GM18498 (cell line): ENCODE results near the gene PLXNA1.

Source experiments
- ATAC-seq: cut with Tn5 transposase; IDR thresholded peaks from one replicate; pipeline ENCODE4 v1.9.1; 2021; ENCODE audit warnings: mild to moderate bottlenecking, moderate library complexity; ENCODE audit not compliant: unreplicated experiment

PLXNA1 gene

GRCh38 chr3:126986001-126986400 is 3.1 kb downstream of the PLXNA1 start:
- no peak for ATAC-seq

DNA sequence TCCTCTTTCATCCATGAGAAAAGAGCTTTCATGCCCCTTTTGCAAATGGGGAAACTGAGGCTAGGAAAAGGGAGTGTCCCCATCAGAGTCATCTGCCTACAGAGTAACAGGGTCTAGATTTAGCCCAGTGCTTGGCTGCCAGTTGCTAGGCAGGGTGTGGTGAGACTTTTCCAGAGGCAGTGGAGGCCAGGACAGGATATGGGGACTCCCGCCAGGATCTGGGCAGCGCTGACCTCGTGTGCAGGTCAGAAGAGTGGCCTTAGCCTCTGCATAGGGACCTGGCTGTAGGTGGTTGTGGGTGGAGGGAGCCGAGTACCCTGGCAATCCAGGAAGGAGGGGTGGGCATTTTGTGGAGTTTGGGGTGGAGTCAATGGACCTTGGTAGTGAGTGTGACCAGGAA is 4.2 kb downstream of the PLXNA1 start:
- no peak for ATAC-seq

DNA sequence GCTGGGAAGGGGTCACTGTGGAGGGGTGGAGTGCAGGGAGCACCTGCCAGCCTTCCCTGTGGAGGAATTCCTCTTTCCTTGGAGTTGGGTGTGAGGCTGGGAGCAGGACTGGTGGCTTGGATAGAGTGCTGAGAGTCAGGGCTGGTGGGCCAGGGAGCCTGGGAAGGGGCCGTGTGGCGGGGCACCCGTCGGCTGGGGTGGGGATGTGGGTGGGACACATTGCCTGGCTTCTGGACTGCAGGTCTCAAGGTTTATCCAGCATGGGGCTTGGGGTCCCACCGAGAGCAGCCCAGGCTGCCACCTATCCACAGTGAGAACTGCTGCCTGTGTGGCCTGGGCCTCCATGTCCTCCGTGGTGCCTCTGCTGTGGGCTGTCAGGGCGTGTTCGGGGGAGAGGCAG is 4.7 kb downstream of the PLXNA1 start:
- no peak for ATAC-seq

DNA sequence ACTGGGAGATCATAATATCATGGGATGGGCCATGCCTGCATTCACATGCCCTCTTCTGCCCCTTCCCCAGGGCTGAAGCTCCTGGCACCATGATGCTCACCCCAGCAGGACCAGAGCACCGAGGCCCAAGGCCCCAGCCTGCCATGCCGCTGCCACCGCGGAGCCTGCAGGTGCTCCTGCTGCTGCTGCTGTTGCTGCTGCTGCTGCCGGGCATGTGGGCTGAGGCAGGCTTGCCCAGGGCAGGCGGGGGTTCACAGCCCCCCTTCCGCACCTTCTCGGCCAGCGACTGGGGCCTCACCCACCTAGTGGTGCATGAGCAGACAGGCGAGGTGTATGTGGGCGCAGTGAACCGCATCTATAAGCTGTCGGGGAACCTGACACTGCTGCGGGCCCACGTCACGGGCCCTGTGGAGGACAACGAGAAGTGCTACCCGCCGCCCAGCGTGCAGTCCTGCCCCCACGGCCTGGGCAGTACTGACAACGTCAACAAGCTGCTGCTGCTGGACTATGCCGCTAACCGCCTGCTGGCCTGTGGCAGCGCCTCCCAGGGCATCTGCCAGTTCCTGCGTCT is 5.6 kb downstream of the PLXNA1 start:
- no peak for ATAC-seq

- ATAC-seq = no peak
These were observed 6.6 kb downstream of the PLXNA1 start for GRCh38 chr3:126989316-126990023.

GRCh38 chr3:126990024-126990700 is 7.2 kb downstream of the PLXNA1 start:
- no peak for ATAC-seq

DNA sequence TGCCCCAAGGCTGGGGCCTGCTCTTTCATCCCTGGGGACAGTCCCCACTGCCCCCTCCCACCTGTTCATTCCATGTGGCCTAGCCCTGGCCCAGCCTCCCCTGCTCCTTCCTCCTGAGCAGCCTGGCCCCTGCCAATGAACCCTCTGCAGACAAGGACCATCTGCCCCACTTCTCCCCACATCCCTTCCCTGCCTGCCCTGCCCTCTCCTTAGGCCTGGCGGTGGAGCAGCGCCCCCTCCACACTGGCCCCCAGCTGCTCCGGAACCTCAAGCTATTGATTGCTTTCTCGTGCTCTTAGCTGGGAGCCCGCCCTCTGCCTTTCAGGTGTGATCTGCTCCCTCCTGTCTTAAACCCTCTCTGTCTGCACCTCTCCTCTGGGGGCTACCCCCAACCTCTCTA is 8.0 kb downstream of the PLXNA1 start:
- no peak for ATAC-seq

- no peak for ATAC-seq
These were observed 8.7 kb downstream of the PLXNA1 start for GRCh38 chr3:126991366-126992200.

DNA sequence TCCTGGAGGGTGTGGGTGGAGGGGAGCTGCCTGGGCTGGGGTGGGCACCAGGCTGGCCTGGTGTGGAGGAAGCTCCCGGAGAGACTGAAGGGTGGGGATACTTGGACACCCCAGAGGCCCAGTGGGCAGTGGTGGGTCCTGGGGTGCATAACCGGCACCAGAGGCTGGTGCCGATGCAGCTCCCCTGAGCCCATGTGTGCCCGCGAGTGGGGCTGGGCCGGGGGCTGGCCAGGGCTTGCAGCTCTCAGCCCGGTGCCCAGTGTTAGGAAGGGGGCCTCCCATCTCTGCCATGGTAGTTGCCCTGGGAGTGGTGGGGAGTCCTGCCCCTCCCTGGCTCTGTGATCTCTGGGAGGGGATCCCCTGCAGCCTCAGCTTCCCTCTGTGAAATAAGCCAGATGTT is 9.3 kb downstream of the PLXNA1 start:
- no peak for ATAC-seq

DNA sequence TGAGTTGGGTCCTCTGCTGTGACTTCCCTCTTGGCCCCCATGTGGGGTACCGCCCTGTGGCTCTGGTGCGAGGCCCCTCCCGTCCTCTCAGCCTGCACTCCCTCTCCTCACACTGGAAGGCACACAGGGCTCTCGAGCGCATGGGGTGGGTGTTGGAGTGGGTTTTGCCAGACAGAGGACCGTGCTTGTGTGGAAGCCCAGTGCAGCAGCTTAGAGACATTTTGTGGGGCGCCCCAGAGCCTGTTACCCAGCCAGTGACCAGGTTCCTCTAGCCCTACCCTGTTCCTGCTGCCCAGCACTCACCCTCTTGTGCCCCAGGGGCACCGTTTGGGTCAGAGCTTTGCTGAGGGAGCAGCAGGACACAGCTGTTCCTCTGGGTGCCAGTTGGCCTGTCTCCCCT is 9.9 kb downstream of the PLXNA1 start:
- no peak for ATAC-seq

- ATAC-seq = no peak
These were observed 10.5 kb downstream of the PLXNA1 start for GRCh38 chr3:126993436-126993835.

GRCh38 chr3:126994661-126995245 is 11.8 kb downstream of the PLXNA1 start:
- ATAC-seq = no peak

DNA sequence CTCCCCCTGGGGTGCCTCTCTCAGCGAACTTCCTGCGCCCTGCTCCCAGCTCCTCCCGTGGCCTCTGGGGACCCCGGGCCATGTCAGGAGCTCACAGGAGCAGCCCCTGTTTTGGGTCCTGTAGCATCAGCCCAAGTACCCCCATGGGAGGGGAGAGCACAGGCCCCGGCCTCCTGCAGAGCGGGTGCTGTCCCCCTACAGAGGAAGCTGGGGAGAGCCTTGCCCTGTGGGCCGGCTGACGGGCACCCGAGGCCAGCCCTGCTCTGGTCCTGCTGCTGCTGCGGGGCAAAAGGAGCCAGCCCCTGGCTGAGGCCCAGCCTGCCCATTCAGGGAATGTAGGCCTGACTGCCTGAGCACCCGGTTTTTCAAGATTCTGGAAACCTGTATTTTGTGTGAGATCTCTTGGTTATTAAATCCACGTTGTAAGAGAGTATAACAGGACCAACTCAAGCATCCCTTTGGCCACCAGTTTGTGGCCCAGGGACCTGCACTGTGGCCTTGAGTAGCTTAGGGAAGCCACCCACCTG is 12.4 kb downstream of the PLXNA1 start:
- no peak for ATAC-seq

GRCh38 chr3:126995926-126996512 is 13.1 kb downstream of the PLXNA1 start:
- no peak for ATAC-seq

DNA sequence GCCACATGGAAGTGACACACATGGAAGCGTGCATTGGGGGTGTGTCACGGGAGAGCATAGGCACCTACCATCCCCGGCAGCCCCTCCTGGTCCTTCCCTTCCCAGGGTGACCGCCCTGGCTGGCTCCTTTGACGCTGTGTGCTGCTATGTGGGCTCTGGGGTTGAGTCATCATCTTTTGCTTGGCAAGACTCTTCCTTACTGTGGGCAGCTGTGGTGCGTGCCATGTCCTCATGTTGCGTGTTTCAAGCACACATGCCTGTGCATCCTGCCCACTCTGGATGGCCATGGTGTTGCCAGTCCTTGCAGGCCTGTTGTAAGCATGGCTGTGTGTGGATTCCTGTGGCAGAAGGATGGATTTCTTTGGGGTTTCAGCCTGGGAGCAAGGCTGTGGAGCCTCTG is 14.0 kb downstream of the PLXNA1 start:
- ATAC-seq = no peak

DNA sequence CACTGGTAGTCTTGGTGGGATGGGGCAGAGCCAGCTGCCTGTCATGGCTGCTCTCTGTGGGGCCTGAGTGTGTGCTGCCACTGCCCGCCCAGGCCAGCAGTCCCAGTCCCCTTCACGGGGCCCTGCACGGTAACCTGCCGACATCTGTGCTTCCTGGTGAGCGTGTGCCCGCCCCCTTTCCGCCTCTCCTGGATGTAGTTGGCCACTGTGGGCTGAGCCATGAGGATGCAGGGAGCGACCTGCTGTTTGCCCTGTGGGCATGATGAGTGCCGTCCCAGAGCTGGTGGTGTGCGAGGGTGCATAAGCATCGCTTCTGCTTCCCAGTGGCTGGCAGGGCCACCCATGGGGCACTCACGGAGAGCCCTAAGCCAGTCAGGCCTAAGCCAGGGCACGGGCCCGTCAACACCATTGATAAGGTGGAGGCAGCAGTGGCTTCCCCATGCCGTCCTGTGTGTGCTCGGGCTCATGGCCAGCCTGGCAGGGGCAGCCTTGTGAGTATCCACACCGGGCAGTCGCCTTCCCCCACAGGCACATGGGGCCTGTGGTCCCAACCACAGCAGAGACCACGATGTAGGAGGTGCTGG is 14.6 kb downstream of the PLXNA1 start:
- no peak for ATAC-seq

- no peak for ATAC-seq
These were observed 15.4 kb downstream of the PLXNA1 start for GRCh38 chr3:126998320-126998719.

GRCh38 chr3:126998728-126999127 is 15.8 kb downstream of the PLXNA1 start:
- no peak for ATAC-seq

DNA sequence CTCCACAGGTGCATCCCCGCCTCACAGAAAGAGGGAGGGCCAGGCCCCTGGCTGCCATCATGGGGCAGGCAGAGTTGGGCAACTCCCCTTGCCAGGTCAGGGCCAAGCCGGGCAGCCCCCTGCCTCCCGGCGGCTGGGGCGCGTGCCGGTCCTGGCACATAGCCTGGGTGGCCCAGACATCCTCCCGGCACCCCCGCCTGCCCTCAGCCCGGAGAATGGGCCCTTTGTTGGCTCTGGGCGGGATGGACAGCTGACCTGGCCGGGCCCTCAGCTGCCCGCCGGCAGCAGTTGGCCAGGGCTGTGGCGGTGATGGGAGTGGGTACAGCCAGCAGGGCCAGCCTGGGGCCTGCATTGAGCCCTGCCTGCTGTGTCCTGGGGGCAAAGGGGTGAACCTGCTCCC is 16.5 kb downstream of the PLXNA1 start:
- ATAC-seq = no peak

DNA sequence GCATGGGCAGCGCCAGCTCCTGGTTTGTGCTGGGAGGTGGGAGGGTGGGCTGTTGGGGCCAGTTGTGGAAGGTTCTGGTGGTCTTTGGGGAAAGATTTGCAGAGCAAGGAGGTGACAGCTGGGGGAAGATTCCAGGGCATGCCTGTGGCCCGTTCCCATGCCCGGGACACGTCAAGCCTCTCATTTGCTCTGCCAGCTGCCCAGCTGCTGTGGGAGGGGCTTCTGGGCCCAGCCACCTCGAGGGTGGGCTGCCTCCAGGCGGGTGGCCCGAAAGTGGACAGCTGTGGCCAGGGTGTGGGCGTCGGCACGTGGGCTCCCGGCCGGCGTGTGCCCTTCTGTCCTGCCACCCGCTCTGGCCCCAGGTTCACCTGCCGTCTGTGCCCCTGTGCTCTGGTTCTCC is 17.2 kb downstream of the PLXNA1 start:
- no peak for ATAC-seq
